Epithelial cell of esophagus (primary cell): Measurements from ENCODE around the gene ADAT1.

Experiments
- DNase-seq: peaks from one replicate; pipeline ENCODE4 v3.0.0; 2010; ENCODE audit warnings: low read depth
- H3K4me3 ChIP-seq: 2 replicates; pipeline ENCODE4 v1.5.1; 2011; ENCODE audit warnings: mild to moderate bottlenecking, low read length, control low read depth
- TF ChIP-seq, protein P1 (sequence below): IDR thresholded peaks from 2 replicates; pipeline ENCODE4 v1.5.1; 2011; ENCODE audit warnings: low read depth, mild to moderate bottlenecking, low read length, control low read depth, inconsistent platforms; ENCODE audit not compliant: insufficient read depth; ENCODE audit errors: missing control alignments

ADAT1 gene

DNA sequence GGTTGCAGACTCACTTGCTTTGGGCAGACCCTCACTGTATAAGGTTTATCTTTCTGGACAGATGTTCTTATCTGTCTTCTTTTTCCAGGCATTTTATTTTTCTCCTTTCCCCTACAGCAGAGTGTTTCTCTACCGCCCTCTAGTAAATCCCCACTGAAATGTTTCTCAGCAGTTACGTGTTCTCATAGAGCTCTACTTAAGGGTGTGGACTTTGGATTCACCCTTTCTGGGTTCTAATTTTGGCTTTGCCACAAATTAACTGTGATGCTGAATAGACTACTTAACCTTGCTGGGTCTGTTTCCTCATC is 2.0 kb downstream of the ADAT1 start:
- H3K4me3 ChIP-seq = no peak overlapping the region
- DNase-seq = peak; percentile 48

DNA sequence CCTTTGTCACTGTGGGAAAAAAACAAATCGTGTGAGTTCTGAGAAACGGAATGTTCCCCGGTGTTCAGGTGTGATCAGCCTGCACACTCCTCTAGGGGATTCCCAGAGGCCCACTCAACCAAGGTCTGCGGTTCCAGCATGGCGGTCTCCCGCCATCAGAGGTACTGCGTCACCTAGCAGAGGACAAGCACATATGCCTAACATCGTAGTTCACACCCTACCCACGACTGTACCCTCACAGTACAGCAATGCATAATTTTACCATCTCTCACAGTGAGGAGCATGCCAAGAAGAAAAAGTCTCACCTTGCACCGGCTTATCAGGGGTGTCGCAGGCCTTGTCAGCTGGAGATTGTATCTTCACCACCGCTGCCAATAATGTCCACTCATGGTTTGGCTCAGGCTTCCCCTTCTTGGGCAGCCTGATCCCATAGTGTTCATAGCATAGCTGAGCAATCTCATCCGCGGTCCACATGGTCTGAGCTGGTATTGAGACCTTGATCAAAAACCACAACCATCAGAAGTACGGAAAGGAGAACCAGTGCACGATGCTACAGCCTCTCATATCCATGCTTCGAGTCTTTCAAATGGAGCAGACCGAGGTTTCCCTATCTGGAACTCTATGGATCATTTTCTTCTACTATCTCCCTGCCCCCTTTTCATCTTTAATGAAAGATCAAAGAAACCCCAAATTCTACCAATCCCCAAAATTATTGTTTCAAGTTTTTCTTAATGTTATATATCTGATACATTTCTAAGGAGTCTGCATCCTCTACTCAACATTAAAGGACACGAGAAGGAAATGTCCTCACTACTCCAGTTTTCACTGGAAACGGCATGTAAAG is 2.5 kb downstream of the ADAT1 start:
- no peak overlapping the region for H3K4me3 ChIP-seq
- DNase-seq = no peak
- TF ChIP-seq, protein P1, sequence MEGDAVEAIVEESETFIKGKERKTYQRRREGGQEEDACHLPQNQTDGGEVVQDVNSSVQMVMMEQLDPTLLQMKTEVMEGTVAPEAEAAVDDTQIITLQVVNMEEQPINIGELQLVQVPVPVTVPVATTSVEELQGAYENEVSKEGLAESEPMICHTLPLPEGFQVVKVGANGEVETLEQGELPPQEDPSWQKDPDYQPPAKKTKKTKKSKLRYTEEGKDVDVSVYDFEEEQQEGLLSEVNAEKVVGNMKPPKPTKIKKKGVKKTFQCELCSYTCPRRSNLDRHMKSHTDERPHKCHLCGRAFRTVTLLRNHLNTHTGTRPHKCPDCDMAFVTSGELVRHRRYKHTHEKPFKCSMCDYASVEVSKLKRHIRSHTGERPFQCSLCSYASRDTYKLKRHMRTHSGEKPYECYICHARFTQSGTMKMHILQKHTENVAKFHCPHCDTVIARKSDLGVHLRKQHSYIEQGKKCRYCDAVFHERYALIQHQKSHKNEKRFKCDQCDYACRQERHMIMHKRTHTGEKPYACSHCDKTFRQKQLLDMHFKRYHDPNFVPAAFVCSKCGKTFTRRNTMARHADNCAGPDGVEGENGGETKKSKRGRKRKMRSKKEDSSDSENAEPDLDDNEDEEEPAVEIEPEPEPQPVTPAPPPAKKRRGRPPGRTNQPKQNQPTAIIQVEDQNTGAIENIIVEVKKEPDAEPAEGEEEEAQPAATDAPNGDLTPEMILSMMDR = no peak

More for the DNA sequence above, 2.0 kb downstream of the ADAT1 start:
- TF ChIP-seq, protein P1 = peak; percentile 59

DNA sequence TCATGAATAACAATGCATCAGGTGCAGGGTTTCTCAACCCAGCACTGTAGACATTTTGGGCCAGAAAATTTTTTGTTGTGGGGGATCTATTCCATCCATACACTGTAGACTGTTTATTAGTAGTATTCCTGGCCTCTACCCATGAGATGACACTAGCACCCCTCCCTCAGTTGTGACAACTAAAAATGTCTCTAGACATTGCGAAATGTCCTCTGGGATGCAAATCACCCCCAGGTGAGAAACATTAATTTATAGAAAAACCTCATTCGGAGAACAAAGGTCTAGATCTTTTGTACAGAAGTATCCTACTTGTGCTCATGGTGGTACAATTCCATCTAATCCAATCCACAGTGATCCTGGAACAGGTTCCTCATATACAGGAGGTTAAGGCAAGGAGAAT is 4.3 kb downstream of the ADAT1 start:
- TF ChIP-seq, protein P1 = no peak
- no peak for DNase-seq
- no peak overlapping the region for H3K4me3 ChIP-seq

DNA sequence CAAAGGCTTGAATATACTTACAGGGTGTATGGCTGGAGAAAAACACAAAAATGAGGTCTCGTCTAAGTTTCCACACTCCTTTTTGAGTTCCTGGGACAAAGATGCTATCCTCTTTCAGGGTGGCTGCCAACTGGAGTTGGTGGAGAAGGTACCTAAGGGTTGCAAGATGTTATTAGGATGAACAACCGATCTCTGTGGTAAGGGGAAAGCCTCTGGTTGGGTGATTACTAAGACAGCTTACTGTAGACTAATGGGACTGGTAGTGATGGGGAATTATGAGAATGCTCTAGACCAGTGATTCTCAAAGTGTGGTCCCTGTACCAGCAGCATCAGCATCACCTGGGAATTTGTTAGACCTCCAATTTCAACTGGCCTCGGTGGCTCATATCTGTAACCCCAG is 6.0 kb downstream of the ADAT1 start:
- TF ChIP-seq, protein P1 = no peak
- DNase-seq = no peak
- H3K4me3 ChIP-seq = no peak overlapping the region

DNA sequence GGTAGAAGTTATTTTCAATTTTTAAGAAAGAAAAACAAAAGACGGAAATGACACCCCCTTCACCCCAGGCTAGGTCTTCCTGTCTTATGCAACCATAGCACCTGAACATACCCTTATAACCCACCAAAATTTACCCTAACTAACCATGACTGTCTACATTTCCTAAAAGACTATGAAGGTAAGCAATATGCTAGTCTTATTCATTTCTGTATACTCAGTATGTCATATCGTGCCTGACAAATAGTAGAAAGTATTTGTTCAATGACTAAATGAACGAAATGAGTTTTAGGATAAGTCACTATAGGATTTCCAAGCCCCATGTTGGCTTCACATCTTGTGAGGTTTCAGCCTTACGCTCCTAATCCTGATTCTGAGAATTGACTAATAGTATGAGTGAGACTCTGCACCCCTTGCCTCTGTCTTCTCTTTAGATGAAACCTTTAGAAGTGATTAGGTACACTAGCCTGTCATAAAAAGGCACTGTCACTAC is 6.5 kb downstream of the ADAT1 start:
- TF ChIP-seq, protein P1 = no peak
- DNase-seq = no peak

DNA sequence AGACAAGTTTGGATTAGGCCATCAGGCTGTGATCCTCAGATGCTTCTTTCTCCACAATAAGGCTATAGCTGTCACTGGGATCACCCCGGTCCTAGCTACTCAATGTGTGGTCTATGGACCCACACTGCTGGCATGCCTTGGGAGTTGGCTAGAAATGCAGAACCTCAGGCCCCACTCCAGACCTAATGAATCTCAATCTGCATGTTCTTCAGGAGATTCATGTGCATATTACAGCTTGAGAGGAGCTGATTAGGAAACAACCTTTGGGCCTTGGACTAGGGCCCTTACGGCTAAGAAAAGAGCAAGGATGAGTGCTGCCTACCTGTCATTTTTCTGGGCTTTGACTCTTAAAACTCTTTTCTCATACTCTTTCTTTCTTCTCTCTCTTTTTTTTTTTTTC is 7.5 kb downstream of the ADAT1 start:
- no peak for DNase-seq
- H3K4me3 ChIP-seq = no peak overlapping the region
- TF ChIP-seq, protein P1 = no peak

More for the DNA sequence above, 6.5 kb downstream of the ADAT1 start:
- H3K4me3 ChIP-seq = no peak overlapping the region
